Calu3 (cell line): ENCODE data around the gene TAOK1. TPM values are rescaled to one million over a fixed set of nuclear protein-coding genes. Genes with fewer than 3 reads are reported as not detected.

Source experiments
- BruUV-seq: library from RNA; stranded (reverse); fragments of 400-500 nt; replicated peaks from 2 replicates; lab custom pipeline; 2021; lab: Mats Ljungman, UMichigan
- CTCF ChIA-PET: fragments of 300-600 bp; sonication (Branson Sonifier 250); formaldehyde crosslinking; loops from one replicate; lab custom pipeline; 2022; ENCODE audit warnings: antibody characterized with exemption; lab: Charles Lee
- DNase-seq: peaks from one replicate; pipeline ENCODE4 v3.0.0; 2022
- H3K27ac Mint-ChIP-seq: one replicate; pipeline ENCODE4 v1.8.0; 2022; ENCODE audit warnings: mixed read lengths; ENCODE audit not compliant: unreplicated experiment
- H3K27me3 Mint-ChIP-seq: one replicate; pipeline ENCODE4 v1.8.0; 2022; ENCODE audit warnings: mixed read lengths; ENCODE audit not compliant: unreplicated experiment
- H3K36me3 Mint-ChIP-seq: one replicate; pipeline ENCODE4 v1.8.0; 2022; ENCODE audit warnings: mild to moderate bottlenecking, moderate library complexity, mixed read lengths; ENCODE audit not compliant: insufficient read depth, unreplicated experiment
- H3K4me1 Mint-ChIP-seq: one replicate; pipeline ENCODE4 v1.8.0; 2022; ENCODE audit warnings: mild to moderate bottlenecking, low read depth, mixed read lengths; ENCODE audit not compliant: unreplicated experiment
- H3K4me3 Mint-ChIP-seq: one replicate; pipeline ENCODE4 v1.8.0; 2022; ENCODE audit warnings: mild to moderate bottlenecking, low read depth, moderate library complexity, mixed read lengths; ENCODE audit not compliant: unreplicated experiment
- H3K9me3 Mint-ChIP-seq: one replicate; pipeline ENCODE4 v1.8.0; 2022; ENCODE audit warnings: low read depth, mixed read lengths; ENCODE audit not compliant: unreplicated experiment
- intact Hi-C: fragments of 100-400 bp; cut with micrococcal nuclease; formaldehyde crosslinking; loops from one replicate; pipeline ENCODE4 v1.10.0; 2022; ENCODE audit not compliant: unreplicated experiment
- total RNA-seq: library from RNA; stranded (reverse); gene quantifications from 2 replicates; pipeline ENCODE4 v1.2.3, GENCODE V29; 2022
- TF ChIP-seq, protein P1 (sequence below): fragments of 200-600 bp; IDR thresholded peaks from one replicate; pipeline ENCODE4 v1.8.0; 2022; ENCODE audit warnings: antibody characterized with exemption; ENCODE audit not compliant: unreplicated experiment

The TAOK1 gene
- total RNA-seq, 1 experiment from 2014 or later, result 78.1 TPM

DNA sequence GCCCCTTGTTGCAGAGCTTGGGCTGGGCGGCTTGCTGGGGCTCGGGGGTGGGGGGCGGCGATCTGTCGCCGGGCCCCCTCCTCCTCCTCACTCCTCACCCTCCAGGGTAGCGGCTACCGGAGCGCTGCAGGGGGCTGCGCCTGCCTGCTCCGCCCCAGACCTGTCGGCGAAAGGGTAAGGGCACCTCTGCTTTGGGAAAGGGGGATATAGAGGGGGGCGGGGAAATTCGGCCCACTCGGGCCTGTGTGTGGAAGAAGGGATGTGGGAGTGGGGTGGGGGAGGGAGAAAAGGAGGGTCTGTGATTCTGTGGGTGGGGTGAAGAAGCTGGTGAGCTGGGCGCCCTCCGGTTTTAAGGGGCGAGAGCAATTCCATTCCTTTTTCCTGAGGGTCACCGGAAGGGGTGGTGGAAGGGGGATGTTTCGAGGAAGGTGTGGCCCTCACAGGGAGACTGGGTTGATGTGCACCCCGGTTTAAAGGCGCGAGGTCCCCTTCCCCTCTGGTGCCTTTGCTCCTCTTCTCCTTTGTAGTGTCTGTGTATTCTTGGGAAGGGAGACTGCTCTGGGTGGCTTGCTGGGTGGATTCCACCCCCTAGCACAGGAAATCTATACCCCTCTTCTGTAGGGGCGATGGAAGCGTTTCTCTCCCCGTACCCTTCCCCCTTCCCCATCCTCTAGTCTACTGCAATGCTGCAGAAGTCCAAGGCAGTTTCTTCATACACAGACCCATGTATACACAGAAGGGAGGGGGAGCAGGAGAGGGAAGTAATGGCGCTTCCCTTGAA lies 878 bp downstream of the TAOK1 start:
- TF ChIP-seq, protein P1, sequence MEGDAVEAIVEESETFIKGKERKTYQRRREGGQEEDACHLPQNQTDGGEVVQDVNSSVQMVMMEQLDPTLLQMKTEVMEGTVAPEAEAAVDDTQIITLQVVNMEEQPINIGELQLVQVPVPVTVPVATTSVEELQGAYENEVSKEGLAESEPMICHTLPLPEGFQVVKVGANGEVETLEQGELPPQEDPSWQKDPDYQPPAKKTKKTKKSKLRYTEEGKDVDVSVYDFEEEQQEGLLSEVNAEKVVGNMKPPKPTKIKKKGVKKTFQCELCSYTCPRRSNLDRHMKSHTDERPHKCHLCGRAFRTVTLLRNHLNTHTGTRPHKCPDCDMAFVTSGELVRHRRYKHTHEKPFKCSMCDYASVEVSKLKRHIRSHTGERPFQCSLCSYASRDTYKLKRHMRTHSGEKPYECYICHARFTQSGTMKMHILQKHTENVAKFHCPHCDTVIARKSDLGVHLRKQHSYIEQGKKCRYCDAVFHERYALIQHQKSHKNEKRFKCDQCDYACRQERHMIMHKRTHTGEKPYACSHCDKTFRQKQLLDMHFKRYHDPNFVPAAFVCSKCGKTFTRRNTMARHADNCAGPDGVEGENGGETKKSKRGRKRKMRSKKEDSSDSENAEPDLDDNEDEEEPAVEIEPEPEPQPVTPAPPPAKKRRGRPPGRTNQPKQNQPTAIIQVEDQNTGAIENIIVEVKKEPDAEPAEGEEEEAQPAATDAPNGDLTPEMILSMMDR, result no peak
- Mint-ChIP-seq H3K9me3 (no peaks in the 10 kb centered on the region), H3K36me3 (peaks cover 41% of the 10 kb centered on the region), H3K4me1 (peaks cover 19% of the 10 kb centered on the region), H3K27ac (peak overlapping the region; percentile 33), H3K27me3 (no peaks in the 10 kb centered on the region), H3K4me3 (peak overlapping the region; percentile 82)
- peak; percentile 12 for DNase-seq
- no TSS peak for BruUV-seq
- intact Hi-C loops, result no loop called here
- CTCF ChIA-PET, result interaction anchor here (1.6 kb wide), 1 partner anchor 20 kb away, joined by 6 read pairs; no protein-coding TSS in a partner anchor

DNA sequence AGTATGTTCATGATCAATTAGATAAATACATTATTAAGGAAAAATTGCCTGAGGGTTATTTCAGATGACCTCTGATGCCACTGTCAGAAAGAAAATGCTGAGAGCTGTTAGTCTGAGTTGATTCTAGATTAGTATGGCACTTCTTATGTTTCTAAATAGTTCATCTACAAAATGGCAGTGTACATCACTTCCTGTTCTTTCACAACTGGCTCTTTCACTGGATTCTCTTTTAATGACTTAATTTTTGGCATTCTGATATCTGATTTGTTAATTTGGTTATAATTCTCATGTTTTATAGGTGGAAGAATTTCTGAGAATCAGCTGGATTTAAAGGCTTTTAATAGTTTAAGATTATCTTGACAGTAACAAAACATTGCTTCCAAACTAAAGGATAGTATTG lies 3.3 kb downstream of the TAOK1 start:
- H3K27ac Mint-ChIP-seq, result no peak overlapping the region
- H3K9me3 Mint-ChIP-seq, result no peaks in the 10 kb centered on the region
- no peak overlapping the region for H3K4me3 Mint-ChIP-seq
- intact Hi-C loops, result no loop called here
- no peak for DNase-seq
- CTCF ChIA-PET, result interaction anchor here (0.6 kb wide), 1 partner anchor 414 kb away, joined by 3 read pairs; no protein-coding TSS in a partner anchor
- no TSS peak for BruUV-seq
- no peaks in the 10 kb centered on the region for H3K27me3 Mint-ChIP-seq
- TF ChIP-seq, protein P1, result no peak
- H3K36me3 Mint-ChIP-seq, result peaks cover 46% of the 10 kb centered on the region
- H3K4me1 Mint-ChIP-seq, result peaks cover 19% of the 10 kb centered on the region

DNA sequence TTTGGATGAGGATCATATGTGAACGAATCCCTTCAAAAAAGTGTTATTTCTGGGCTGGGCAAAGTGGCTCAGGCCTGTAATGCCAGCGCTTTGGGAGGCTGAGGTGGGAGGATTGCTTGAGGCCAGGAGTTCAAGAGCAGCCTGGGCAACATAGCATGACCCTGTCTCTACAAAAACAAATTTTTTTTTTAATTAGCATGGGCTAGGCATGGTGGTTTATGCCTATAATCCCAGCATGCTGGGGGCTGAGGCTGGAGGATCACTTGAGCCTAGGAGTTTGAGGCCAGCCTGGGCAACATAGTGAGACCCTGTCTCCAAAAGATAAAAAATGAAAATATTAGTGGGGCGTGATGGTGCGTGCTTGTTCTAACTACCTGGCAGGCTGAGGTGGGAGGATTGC lies 4.6 kb downstream of the TAOK1 start:
- H3K4me3 Mint-ChIP-seq, result no peak overlapping the region
- no TSS peak for BruUV-seq
- CTCF ChIA-PET, result no interaction called here
- DNase-seq, result no peak
- no peaks in the 10 kb centered on the region for H3K27me3 Mint-ChIP-seq
- H3K27ac Mint-ChIP-seq, result no peak overlapping the region
- H3K4me1 Mint-ChIP-seq, result peaks cover 19% of the 10 kb centered on the region
- TF ChIP-seq, protein P1, result no peak
- no peaks in the 10 kb centered on the region for H3K9me3 Mint-ChIP-seq
- peaks cover 38% of the 10 kb centered on the region for H3K36me3 Mint-ChIP-seq
- intact Hi-C loops, result no loop called here

DNA sequence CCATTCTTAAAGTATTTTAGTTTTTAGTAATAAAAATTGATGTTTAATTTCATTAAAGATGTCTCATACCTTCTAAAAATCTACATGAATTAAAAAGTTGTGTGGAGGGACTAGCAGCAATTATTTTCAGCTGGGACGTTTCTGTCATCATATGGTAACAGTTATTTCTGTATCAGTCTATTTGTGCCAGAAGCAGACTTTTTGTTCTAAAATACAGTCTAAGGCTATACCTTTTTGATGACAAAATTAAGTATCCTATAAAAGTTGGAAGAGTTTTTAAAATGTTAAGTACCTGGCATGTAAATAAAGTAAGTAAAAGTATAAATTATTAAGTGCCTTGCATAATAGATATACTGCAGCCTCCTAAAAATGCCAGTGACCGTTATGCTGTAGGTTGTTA lies 5.9 kb downstream of the TAOK1 start:
- DNase-seq, result no peak
- H3K9me3 Mint-ChIP-seq, result no peaks in the 10 kb centered on the region
- H3K27ac Mint-ChIP-seq, result no peak overlapping the region
- H3K4me3 Mint-ChIP-seq, result no peak overlapping the region
- intact Hi-C loops, result no loop called here
- CTCF ChIA-PET, result no interaction called here
- TF ChIP-seq, protein P1, result no peak
- peaks cover 19% of the 10 kb centered on the region for H3K4me1 Mint-ChIP-seq
- H3K36me3 Mint-ChIP-seq, result peaks cover 32% of the 10 kb centered on the region
- H3K27me3 Mint-ChIP-seq, result no peaks in the 10 kb centered on the region
- no TSS peak for BruUV-seq
